Bone marrow (tissue), 2 donors: Measurements from ENCODE around the gene TSHZ2.
"Not testable (repeated sequence)": the region's sequence is repeated elsewhere in the genome, so short reads cannot be mapped to it uniquely, and the experiment has no call there.

Experiments used
- DNase-seq, 2 donors: peaks; one replicate each; lab custom pipeline; 2025; lab: John Stamatoyannopoulos, UW

Gene TSHZ2

DNA sequence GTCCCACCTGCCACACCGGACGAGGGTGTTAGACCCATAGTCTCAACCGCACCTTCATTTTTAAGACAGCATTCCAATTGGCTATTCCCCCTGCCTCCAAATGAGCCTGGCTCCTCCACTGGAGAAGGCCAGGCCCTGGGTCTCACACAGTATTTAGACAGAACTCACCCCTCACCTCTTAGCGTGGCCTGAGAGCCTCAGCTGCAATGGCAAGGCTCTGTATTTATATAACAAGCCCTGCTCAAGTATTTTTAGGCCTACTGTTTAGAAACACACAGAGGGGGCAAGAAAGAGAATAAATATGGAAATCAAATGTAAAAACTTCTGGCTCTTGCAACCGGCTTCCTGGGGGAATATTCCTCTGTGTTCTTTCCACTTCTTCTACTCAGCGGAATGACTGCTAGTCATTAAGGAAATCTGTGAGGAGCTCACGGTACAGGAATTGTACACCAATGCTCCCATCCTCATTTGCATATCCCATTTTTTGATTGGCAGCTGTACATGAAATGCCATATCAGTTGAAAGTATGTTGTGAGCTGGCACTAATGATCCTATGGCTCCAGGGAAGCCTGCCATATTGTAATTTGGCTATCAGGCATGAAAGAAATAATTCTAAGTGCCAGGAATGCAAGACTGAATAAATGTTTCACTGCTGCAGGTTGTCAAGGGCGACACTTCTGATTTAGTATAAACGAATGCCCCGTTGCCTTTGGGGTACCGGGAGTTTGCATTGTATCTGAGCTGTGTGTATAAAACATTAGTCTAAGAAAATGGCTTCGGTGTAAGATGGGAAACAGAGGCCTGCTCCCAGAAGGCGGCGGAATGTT is 414.0 kb downstream of the TSHZ2 start:
- DNase-seq: no peak

DNA sequence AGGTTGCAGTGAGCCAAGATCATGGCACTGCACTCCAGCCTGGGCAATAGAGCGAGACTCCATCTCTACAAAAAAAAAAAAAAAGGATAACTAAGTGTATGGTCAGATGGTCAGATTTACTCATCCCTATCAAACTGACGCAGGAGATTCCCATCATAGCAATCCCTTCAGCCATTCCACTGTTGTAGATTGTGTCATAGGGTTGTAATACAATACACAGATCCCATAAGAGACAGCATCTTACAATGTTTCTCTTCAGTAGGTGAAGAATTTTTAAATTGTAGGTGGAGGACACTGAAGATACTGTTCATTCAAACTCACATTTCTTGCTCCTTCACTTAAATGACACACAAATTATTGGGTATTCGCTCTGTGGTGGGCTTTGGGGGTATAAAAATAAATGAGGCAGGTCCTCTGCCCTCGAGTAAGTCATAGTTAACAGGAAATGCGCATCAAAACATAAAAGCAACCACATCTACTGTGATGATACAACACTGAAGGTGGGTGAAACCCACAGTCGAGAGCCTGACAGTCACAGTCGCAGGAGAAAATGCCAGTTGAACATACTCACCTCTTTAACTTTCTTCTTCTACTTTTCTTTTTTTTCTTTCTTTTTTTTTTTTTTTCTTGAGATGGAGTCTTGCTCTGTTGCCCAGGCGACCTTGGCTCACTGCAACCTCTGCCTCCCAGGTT is 416.0 kb downstream of the TSHZ2 start:
- DNase-seq: no peak

DNA sequence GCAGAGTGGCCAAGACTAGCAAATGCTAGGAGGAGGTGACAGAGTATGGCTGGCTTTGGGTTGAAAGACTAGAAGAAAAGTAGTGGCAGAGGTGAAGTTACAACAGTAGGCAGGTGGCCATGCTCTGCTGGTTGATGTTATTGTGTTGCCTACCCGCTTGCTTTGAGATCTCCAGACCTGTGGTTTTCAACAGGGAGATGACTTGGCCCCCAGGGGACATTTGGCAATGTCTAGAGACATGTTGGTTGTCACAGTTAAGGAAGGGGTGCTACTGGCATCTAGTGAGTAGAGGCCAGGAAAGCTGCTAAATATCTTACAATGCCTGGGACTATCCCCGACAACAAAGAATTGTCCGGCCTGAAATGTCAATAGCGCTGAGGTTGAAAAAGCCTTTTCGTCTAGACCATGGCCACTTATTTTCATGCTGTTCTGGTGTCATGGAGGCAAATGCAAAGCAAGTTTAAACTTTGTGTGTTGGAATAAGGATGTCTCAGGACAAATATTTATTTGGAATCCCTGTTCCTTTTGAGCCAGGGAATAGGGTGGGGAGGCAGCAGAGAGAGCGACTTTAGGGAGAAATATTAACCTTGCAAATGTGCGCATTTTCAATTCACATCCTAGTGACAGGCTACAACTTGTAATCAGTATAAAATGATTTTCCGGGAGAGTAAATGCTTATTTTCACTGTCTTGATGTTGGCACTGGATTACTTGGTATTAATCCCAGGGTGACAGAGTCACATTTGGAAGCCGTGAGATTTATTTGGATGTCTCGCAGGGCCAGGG is 417.6 kb downstream of the TSHZ2 start:
- no peak for DNase-seq

DNA sequence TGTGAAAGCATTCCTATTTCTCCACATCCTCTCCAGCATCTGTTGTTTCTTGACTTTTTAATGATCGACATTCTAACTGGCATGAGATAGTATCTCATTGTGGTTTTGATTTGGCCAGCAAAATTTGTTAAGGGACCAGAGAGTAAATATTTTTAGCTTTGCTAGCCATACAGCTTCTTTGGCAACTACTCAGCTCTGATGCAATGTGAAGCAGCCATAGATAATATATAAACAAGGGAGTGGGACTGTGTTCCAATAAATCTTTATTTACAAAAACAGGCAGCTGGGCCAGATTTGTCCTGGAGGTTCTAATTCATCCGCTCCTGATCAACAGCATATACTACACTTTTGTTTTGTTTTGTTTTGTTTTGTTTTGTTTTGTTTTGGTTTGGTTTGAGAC is 418.6 kb downstream of the TSHZ2 start:
- no peak for DNase-seq

DNA sequence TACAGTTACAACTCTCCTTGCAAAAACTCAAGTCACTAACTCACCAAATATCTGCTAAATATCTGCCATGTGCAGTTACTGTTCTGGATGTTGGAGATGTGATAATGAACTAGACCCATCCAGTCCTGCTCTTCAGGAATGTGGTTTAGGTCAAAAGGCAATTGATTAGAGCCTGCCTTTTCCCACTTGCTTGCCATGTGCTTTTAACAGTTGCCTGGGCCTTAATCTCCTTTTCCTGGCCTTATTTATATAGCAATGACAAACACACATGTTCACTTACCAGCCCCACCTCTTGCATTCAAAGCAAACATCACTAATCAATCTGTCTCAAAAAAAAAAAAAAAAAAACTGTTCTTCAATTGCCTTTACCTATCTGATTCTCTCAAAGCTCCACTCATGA is 422.3 kb downstream of the TSHZ2 start:
- DNase-seq: no peak

DNA sequence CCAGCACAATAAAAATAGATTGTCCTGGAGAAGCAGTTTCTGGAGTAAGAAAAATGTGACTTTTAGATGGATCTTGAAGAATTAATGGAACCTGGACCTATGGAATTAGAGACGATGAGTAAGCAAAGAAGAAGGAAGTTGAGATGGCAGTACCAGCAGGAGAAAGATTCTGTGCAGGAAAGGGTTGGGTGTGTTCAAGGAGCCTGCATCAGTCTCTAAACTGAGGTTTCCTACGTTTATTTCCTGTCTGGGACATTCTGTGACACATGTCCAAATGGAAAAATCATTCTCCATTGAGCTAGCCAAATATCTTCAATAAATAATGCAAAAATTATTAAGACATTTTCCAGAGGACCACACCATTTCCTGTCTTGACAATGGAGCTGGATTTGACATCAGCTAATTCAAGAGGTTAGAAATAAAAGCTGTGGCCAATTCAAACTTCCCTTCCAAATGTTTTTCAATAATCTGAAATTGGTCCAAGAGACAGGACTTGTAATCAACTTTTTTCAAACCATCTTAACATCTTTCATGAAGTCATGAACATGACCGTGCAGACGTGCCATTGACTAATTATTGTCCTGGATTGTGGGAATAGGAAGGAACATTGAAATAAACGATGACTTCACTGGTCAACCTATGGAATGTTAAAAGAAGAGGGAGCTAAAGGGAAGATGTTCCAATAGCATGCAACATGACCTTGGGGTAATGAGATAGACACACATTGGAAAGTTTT is 423.2 kb downstream of the TSHZ2 start:
- no peak for DNase-seq

DNA sequence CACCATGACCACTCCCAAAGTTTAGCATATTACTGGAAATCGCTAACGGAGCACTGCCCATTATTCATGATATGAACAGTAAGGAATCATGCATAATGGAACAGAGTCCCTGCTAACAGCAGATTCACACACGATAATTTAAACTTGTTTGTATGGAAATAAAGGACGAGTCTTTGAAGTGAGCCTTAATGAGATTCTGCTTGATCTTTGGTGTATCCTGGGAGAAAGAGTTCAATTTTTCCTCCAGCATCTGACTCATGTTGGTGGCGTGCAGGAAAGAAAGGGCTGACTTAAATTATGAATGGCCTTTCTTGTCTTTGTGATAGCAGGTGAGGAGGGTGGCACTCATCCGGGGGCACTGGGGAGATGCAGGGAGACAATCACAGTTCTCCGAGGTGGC is 426.9 kb downstream of the TSHZ2 start:
- no peak for DNase-seq

DNA sequence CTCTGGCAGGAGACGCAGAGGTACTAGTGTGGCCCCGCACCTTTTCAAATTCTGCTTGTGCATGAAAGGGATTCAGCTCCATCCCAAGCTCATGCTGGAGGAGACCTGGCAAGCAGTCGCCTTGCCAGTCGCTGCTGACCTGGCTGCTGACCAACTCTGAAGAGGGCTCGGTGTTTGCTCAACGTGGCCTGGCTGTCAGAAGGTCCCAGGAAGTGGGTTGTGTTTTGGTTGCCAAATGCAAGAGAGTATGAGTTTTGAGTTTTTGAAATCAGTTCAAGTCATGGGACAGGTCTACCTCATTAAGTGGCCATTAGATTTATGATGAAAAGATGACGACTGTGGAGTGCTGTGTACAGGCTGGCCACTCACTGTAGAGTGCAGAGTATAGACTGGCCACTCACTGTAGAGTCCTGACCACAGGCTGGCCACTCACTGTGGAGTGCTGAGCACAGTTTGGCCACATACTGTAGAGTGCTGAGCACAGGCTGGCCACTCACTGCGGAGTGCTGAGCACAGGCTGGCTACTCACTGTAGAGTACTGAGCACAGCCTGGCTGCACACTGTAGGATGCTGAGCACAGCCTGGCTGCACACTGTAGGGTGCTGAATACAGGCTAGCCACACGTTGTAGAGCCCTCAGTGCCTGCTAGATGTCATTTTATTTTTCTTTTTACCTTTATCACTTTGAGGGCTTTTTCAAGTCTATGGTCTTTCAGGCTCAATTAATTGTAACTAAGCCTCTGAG is 427.6 kb downstream of the TSHZ2 start:
- no peak for DNase-seq

DNA sequence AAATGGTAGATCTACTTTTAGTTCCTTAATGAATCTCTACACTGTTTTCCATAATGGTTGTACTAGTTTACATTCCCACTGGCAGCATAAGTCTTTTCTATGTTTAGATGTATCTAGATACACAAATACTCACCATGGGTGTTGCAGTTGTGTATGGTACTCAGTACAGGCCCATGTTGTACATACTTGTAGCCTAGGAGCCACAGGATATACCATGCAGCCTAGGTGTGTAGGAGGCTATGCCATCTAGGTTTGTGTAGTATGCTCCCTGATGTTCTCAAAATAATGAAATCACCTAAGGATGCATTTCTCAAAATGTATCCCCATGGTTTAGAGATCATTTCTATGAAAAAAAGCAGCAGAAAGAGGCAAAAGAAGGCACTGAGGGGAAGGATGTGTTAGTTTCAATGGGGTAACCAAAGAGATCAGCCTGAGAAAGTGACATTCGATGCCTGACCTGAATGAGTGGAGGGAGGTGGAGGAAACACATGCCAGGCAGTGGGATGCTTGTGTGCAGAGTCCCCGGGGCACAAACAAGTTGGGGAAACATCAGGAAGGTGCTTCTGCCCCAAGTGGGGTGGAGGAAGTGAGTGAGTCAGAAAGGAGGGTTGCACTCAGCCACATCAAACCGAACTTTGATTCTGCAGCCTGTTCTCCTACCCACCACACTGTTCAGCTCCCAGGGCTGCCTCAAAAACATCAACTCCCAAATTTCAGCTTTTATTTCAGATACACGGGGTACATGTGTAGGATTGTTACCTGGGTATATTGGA is 430.3 kb downstream of the TSHZ2 start:
- no peak for DNase-seq

DNA sequence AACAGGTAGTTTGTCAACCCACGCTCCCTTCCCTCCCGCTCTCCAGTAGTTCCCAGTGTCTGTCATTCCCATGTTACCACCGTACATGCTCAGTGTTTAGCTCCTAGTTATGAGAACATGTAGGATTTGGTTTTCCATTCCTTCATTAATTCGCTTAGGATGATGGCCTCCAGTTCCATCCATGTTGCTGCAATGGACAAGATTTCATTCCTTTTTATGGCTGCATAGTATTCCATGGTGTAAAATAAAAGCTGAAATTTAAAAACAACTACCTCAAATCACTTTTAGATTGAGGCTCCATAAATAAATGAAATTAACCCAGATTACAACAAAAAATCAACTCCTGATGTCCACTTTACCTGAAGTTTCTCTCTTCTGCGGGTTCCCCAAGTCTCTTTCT is 430.9 kb downstream of the TSHZ2 start:
- no peak for DNase-seq

DNA sequence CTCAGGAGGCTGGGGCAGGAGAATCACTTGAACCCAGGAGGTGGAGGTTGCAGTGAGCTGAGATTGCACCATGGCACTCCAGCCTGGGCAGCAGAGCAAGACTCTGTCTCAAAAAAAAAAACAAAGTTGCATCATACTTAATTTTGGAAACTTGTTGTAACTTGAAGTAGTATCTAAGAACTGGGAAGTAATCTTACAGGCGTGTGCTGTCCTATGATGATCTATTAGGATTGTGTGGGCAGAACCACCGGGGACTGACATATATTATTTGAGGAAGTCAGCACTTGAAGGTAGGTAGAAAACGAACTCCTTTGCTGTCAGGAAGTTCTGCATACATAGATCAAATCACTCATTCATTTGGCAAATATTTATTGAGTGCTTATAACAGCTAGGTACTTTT is 433.0 kb downstream of the TSHZ2 start:
- no peak for DNase-seq

DNA sequence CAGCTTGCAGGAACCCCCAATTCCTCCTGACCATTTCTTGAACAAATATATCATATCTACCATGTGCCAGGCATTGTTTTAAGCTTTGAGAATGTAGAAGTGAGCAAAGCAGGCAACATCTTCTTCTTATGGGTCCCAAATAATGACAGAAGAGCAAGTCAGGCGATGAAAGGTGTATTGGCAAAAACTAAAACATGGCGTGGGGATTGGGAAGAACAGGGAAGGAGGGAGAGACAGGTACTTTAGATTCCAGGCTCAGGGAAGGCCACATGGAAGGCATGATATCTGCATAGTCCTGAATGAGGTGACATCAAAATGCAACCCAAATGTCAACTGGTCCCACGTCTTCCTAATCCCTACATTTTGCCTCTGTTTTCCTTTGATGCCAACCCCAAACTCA is 434.4 kb downstream of the TSHZ2 start:
- DNase-seq: no peak

DNA sequence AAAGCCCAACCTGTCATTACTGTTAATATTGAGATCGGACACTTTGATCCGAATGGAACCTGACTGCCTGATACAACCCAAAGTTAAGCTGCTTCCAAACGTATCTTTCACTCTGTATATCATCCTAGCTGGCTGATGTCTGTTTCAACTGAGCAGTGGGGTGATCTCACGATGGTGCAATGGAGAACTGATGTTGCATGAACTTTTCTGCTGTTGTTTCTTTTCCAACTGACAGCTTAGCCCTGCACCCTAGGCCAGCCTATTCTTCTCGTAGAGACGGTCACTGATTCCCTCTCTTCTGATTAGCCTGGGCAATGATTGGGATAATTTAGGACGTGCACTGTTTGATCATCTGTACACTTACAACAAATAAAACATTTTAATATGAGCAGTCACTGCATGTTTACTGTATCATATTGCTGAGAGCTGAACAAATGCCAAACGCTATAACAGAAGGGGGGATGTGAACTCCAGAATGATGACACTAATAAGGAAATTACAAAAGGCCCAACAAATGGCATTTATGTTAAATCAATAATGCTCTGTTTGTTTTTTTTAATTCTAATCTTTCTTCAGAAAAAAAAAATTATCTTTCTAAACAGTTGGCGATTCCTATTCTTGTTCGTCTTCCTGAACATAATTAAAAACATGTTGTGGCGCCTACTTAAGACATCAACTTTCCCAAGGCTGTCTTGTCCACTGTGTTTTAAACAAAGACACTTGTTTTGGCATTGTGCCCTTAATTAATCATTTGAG is 436.7 kb downstream of the TSHZ2 start:
- DNase-seq: no peak

DNA sequence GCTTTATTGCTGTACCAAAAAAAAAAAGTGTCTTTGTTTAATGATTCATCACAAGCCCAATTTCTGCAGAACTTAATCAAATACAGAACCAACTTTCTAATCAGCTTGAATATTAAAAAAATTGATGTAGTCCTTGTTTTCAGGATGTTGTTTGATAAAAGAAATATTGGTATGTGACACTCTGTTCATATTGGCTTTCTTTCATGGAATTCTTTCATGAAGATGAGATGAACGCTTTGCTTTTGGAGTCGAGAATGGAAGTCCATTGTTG is 437.2 kb downstream of the TSHZ2 start:
- DNase-seq: no peak

DNA sequence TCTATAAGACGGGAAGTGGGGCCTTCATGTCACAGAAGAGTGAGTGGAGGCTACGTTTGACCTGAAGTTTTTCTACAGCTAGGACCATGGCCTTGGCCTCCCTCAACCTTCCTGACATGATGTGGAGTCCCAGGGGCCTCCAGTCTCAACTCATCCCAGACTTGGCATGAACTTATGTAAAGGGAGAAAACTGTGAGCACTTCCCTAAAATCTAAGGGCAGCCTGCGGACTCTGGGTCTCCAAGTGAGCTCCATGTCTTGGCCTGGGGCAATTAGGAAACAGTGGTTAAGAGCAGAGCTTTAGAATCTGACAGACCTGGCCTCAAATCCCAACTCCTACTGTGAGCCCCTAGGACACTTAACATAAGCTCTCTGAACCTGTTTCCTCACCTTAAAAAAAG is 439.0 kb downstream of the TSHZ2 start:
- no peak for DNase-seq

DNA sequence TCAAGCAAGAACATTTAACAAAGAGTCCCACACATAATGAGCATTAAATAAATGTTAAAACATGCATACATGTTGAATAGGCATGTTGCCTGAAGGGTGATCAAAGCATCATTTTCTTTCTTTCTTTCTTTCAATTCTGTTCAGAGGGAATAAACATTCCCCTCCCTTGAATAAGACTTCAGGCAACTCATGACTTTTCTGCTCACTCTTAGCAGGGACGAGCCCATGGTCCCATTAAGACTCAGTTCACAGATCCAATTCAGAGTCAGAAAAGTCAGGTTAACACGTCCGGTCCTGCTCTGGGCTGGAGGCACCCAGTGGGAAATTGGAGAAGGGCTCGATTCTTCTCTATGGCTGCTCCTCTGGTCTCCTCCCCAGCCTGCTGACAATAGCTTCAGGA is 439.7 kb downstream of the TSHZ2 start:
- no peak for DNase-seq

DNA sequence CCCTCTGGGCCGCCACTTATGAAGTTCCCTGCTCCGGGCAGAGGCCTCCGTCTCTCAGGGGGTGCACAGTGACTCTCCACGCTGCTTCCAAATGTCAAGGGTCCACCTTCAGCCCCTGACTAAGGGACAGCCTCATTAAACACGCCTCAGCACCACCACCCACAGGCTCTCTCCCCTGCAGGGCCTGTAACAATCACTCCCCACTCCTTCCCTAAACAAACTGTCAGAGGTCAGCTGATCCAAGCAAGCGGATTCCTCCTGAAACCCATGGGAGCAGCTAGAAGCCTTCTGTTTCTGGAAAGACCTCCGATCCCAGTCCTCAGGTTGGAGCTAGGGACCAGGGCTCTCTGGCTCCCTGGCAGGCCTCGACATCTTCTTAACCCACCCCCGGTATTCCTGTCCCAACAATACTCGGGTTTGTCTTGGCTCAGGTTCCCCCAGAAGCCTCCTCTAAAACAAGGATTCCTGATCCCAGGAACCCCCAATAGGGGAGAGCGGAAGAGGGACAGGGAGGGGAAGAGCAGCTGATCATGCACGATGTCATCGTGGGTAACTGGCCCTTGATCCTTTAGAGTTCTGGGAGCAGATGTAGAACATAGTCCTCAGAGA is 440.5 kb downstream of the TSHZ2 start:
- DNase-seq: no peak

DNA sequence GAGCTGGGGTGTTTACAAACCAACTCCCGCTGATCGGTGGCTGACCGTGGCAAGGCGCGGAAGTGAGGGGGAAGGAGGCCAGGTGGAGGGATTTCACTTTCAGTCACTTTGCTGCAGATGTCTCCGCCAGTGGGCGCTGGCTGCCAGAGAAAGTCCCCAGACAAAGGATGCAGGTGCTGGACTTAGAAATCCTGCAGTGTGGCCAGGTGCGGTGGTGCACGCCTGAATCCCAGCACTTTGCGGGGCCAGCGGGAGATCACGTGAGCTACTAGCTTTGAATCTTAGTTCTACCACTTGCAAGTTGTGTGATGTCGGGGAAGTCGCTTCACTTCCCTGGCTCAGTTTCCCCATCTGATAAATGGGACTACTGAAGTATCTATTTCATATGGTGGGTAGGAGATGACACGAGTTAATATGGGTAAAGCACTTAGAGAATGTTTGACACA is 441.1 kb downstream of the TSHZ2 start:
- DNase-seq: no peak

DNA sequence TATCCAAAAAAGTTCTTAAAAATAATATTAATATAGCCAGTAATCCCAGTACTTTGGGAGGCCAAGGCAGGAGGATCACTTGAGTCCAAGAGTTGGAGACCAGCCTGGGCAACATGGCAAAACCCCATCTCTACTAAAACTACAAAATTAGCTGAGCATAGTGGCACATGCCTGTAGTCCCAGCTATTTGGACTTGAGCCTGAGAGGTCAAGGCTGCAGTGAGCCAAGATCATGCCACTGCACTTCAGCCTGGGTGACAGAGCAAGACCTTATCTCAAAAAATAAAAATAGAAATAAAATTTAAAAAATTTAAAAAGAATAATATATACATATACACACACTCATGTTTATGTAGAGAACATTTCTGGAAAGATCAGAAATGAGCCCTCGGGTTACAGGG is 441.7 kb downstream of the TSHZ2 start:
- DNase-seq: not testable (repeated sequence)
